HepG2 (cell line): ENCODE measurements around the gene ZDHHC3. TPM values are rescaled to one million over a fixed set of nuclear protein-coding genes. Genes with fewer than 3 reads are reported as not detected.
"Not testable (repeated sequence)": the region's sequence is repeated elsewhere in the genome, so short reads cannot be mapped to it uniquely, and the experiment has no call there.

ENCODE experiments used
- ATAC-seq: fragments of 200-7000 bp; cut with Tn5 transposase; 3 replicates; pipeline ENCODE4 v1.9.1; 2020; ENCODE audit warnings: mild to moderate bottlenecking, moderate library complexity
- BruUV-seq: library from RNA; stranded (reverse); fragments of 400-500 nt; replicated peaks from 2 replicates; lab custom pipeline; 2021; lab: Mats Ljungman, UMichigan
- CTCF ChIA-PET: fragments of 300-600 bp; formaldehyde crosslinking; extraction: SDS; loops from one replicate; lab custom pipeline; 2021; ENCODE audit warnings: low total read pairs, inconsistent platforms, low intra/inter-chr PET ratio; lab: Yijun Ruan, JAX
- POLR2A ChIA-PET: fragments of 350-600 bp; sonication (Branson Sonifier 250); formaldehyde crosslinking; loops from one replicate; lab custom pipeline; 2020; ENCODE audit warnings: antibody characterized with exemption, inconsistent platforms; lab: Yijun Ruan, JAX
- DNase-seq: peaks from one replicate; pipeline ENCODE4 v3.0.0-alpha.2; 2015; ENCODE audit warnings: low spot score
- FAIRE-seq: peaks from 3 replicates; lab custom pipeline; 2011; peaks lifted over from hg19 to GRCh38; lab: Jason Lieb, UNC
- H2AFZ ChIP-seq: one replicate; pipeline ENCODE4 v1.6.1; 2011; ENCODE audit warnings: low read length, inconsistent platforms
- H3K27ac ChIP-seq: fragments of 300-600 bp; 3 replicates; pipeline ENCODE4 v1.8.0; 2011; ENCODE audit warnings: mixed run types, mild to moderate bottlenecking, mixed read lengths, low read length, inconsistent platforms; ENCODE audit not compliant: insufficient read depth; ENCODE audit errors: extremely low read length
- H3K27me3 ChIP-seq, 2 experiments: fragments of 200-600 bp in 1 of 2; 2 replicates in 1 of 2; 3 replicates in 1 of 2; pipeline versions ENCODE4 v1.6.0 to v1.8.0; 2011; ENCODE audit warnings: low read length in 2 of 2, mild to moderate bottlenecking in 2 of 2, moderate library complexity in 2 of 2, inconsistent platforms in 1 of 2; ENCODE audit not compliant: insufficient read depth in 2 of 2, control insufficient read depth in 1 of 2
- H3K36me3 ChIP-seq, 2 experiments: fragments of 200-600 bp in 1 of 2; replicated peaks in 1 of 2; 2 replicates in 1 of 2; 3 replicates in 1 of 2; pipeline versions ENCODE4 v1.5.1 to v1.8.0; 2011; ENCODE audit warnings: low read length in 2 of 2, inconsistent platforms in 1 of 2; ENCODE audit not compliant: insufficient read depth in 2 of 2, control insufficient read depth in 1 of 2
- H3K4me1 ChIP-seq: 2 replicates; pipeline ENCODE4 v1.5.1; 2012; ENCODE audit warnings: low read length, inconsistent platforms; ENCODE audit not compliant: insufficient read depth
- H3K4me2 ChIP-seq: 2 replicates; pipeline ENCODE4 v1.6.0; 2011; ENCODE audit warnings: low read depth, low read length, inconsistent platforms
- H3K4me3 ChIP-seq, 3 experiments: fragments of 200-600 bp in 1 of 3; sonication (generic), shearing (Covaris generic) in 1 of 3; replicated peaks in 1 of 3; 2 replicates each; pipeline ENCODE4 v1.5.1; 2011 to 2016; ENCODE audit warnings: low read length in 3 of 3, inconsistent platforms in 2 of 3, low read depth in 2 of 3, mild to moderate bottlenecking in 2 of 3, control low read depth in 1 of 3, mixed read lengths in 1 of 3; ENCODE audit not compliant: insufficient read depth in 1 of 3
- H3K79me2 ChIP-seq: one replicate; pipeline ENCODE4 v1.6.1; 2011; ENCODE audit warnings: low read length, inconsistent platforms; ENCODE audit not compliant: insufficient read depth
- H3K9ac ChIP-seq: 2 replicates; pipeline ENCODE4 v1.6.0; 2011; ENCODE audit warnings: mild to moderate bottlenecking, low read depth, low read length, inconsistent platforms; ENCODE audit not compliant: insufficient read depth
- H3K9me3 ChIP-seq: 2 replicates; pipeline ENCODE4 v1.5.1; 2012; ENCODE audit warnings: mild to moderate bottlenecking, low read length
- H4K20me1 ChIP-seq: 2 replicates; pipeline ENCODE4 v1.6.0; 2011; ENCODE audit warnings: inconsistent platforms, mild to moderate bottlenecking, low read length, moderate library complexity; ENCODE audit not compliant: insufficient read depth
- CEBPB ChIP-seq: IDR thresholded peaks from 2 replicates; pipeline ENCODE4 v1.6.1; 2011; ENCODE audit warnings: low read depth, low read length, improper control_type of control experiment, borderline replicate concordance
- FOXP1 ChIP-seq, 2 experiments: fragments of 450-650 bp in 1 of 2; IDR thresholded peaks; 2 replicates each; pipeline ENCODE4 v1.6.1; 2017 to 2018; ENCODE audit warnings: antibody characterized with exemption in 1 of 2
- HDAC2 ChIP-seq: sonication (generic); formaldehyde crosslinking; IDR thresholded peaks from 2 replicates; pipeline ENCODE4 v1.4.0; 2020; ENCODE audit warnings: missing genetic modification reagents
- MED13 ChIP-seq: sonication (generic); formaldehyde crosslinking; IDR thresholded peaks from 2 replicates; pipeline ENCODE4 v1.5.0; 2020; ENCODE audit warnings: missing genetic modification reagents
- PAXIP1 ChIP-seq: sonication (generic); formaldehyde crosslinking; conservative IDR thresholded peaks from 2 replicates; pipeline ENCODE4 v1.4.0; 2020; ENCODE audit warnings: mild to moderate bottlenecking, missing genetic modification reagents, moderate library complexity
- SMAD9 ChIP-seq: sonication (generic); formaldehyde crosslinking; IDR thresholded peaks from 2 replicates; pipeline ENCODE4 v1.5.1; 2020; ENCODE audit warnings: mild to moderate bottlenecking, missing genetic modification reagents
- ZNF230 ChIP-seq: sonication (generic); formaldehyde crosslinking; IDR thresholded peaks from 2 replicates; pipeline ENCODE4 v1.4.0; 2020; ENCODE audit warnings: mild to moderate bottlenecking, missing genetic modification reagents
- ZNF253 ChIP-seq: sonication (generic); formaldehyde crosslinking; IDR thresholded peaks from 2 replicates; pipeline ENCODE4 v1.8.0; 2022; ENCODE audit warnings: mild to moderate bottlenecking, missing genetic modification reagents, borderline replicate concordance
- ZNF713 ChIP-seq: sonication (generic); formaldehyde crosslinking; IDR thresholded peaks from 2 replicates; pipeline ENCODE4 v1.4.0; 2020; ENCODE audit warnings: mild to moderate bottlenecking, missing genetic modification reagents
- ZNF773 ChIP-seq: sonication (generic); formaldehyde crosslinking; IDR thresholded peaks from 2 replicates; pipeline ENCODE4 v1.4.0; 2020; ENCODE audit warnings: missing genetic modification reagents, borderline replicate concordance
- ZNF850 ChIP-seq: sonication (generic); formaldehyde crosslinking; conservative IDR thresholded peaks from 2 replicates; pipeline ENCODE4 v1.9.0; 2021; ENCODE audit warnings: mild to moderate bottlenecking, missing genetic modification reagents
- WGBS: methylation state at CpG from one replicate; pipeline ENCODE4 v1.1.6; 2017; ENCODE audit warnings: low lambda C conversion rate; 5-methylcytosine and 5-hydroxymethylcytosine counted together
- in situ Hi-C: cut with HindIII; loops from 2 replicates; pipeline ENCODE4 v1.10.0; 2017; ENCODE audit warnings: low pct_unique_long_range_greater_than_20kb; ENCODE audit not compliant: extremely low pct_ligation_motif_present
- intact Hi-C: fragments of 100-400 bp; cut with micrococcal nuclease; formaldehyde crosslinking; loops from one replicate; pipeline ENCODE4 v1.10.0; 2022; ENCODE audit not compliant: unreplicated experiment
- polyA plus RNA-seq, 8 experiments: library from polyadenylated mRNA; depleted of rRNA in 3 of 8; stranded (reverse) in 7 of 8; unstranded in 1 of 8; fragments of >200 nt; fragmentation: Illumina TruSeq in 4 of 8; extraction: Trizol in 4 of 8; gene quantifications; 2 replicates each; pipeline versions ENCODE4 v1.2.1 to v1.2.3, GENCODE V29; 2011 to 2016; ENCODE audit warnings: low read depth in 4 of 8, missing spikeins in 1 of 8, mixed read lengths in 1 of 8; ENCODE audit not compliant: insufficient read depth in 1 of 8
- total RNA-seq, 5 experiments: library from RNA; depleted of rRNA; stranded (reverse); fragments of >200 nt; fragmentation: Illumina TruSeq; extraction: Trizol; gene quantifications; 2 replicates each; pipeline ENCODE4 v1.2.3, GENCODE V29; 2016; ENCODE audit warnings: low read depth in 1 of 5
- TF ChIP-seq, protein P1 (sequence below): sonication (generic); formaldehyde crosslinking; IDR thresholded peaks from 2 replicates; pipeline ENCODE4 v1.9.0; 2021; ENCODE audit warnings: missing genetic modification reagents, mild to moderate bottlenecking, borderline replicate concordance

The ZDHHC3 gene
- total and polyA plus RNA-seq, 2 of the 13 experiments (the other 11 are each of a cell fraction or from before 2014, with no cell fraction given): 44.1 to 65.7 TPM

DNA sequence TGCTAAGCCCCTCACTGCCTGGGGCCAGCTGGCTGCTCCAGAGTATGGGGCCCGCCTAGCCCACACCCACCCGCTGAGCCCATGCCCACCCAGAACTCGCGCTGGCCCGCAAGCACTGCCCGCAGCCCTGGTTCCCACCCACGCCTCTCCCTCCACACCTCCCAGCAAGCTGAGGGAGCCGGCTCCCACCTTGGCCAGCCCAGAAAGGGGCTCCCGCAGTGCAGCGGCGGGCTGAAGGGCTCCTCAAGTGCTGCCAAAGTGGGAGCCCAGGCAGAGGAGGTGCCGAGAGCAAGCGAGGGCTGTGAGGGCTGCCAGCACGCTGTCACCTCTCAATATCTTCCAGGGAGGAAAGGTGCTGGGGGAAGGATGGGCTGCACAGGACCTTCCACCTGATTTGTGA lies 10.4 kb upstream of the ZDHHC3 start:
- intact Hi-C loops, in situ Hi-C loops, BruUV-seq, ATAC-seq, CTCF ChIA-PET, H2AFZ ChIP-seq, H3K9me3 ChIP-seq, DNase-seq, H3K9ac ChIP-seq, H3K27me3 ChIP-seq, H3K4me2 ChIP-seq, H3K4me3 ChIP-seq, FAIRE-seq, H3K27ac ChIP-seq: not testable (repeated sequence)
- peaks cover 61% of the 10 kb centered on the region for H3K79me2 ChIP-seq
- 99% methylated on average over 13 of the region's 14 CpGs for WGBS
- H3K4me1 ChIP-seq: peaks cover 32% of the 10 kb centered on the region
- peaks cover 20% of the 10 kb centered on the region for H4K20me1 ChIP-seq
- peaks cover 15 to 30% of the 10 kb centered on the region in 2 experiments for H3K36me3 ChIP-seq
- TF ChIP-seq ZNF850 (CRISPR knock-in tag): peak; percentile 96
- POLR2A ChIA-PET: interaction anchor here (1.9 kb wide), 1 partner anchor 10 kb away, joined by 5 read pairs; the partner anchor contains the start of genes EXOSC7 and ZDHHC3

DNA sequence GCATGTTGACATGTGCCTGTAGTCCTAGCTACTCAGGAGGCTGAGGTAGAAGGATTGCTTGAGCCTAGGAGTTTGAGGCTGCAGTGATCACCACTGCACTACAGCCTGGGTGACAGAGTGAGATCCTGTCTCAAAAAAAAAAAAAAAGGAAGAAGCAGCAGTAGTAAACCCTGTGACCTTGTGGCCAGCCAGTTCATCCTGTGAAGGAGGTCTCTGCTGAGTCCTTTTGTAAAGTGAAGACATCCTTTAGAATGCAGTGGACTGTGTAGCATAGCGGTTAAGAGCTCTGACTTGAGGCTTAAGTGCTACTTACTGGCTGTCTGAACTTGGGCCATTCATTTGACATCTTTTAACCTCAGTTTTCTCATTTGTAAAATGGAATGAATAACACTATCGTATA lies 8.4 kb upstream of the ZDHHC3 start:
- Histone ChIP-seq H3K9me3 (no peaks in the 10 kb centered on the region), H2AFZ (no peak overlapping the region)
- no peak for DNase-seq
- TF ChIP-seq MED13 (no peak), FOXP1 (IDR thresholded peaks at IDR 0.05) (no peak), FOXP1 (CRISPR knock-in tag; IDR thresholded peaks at IDR 0.05) (no peak), ZNF230 (CRISPR knock-in tag) (no peak), CEBPB (no peak), PAXIP1 (CRISPR knock-in tag) (no peak), ZNF773 (CRISPR knock-in tag) (no peak), HDAC2 (no peak), ZNF713 (CRISPR knock-in tag) (no peak), SMAD9 (CRISPR knock-in tag) (no peak), ZNF253 (CRISPR knock-in tag) (no peak)
- TF ChIP-seq, protein P1, sequence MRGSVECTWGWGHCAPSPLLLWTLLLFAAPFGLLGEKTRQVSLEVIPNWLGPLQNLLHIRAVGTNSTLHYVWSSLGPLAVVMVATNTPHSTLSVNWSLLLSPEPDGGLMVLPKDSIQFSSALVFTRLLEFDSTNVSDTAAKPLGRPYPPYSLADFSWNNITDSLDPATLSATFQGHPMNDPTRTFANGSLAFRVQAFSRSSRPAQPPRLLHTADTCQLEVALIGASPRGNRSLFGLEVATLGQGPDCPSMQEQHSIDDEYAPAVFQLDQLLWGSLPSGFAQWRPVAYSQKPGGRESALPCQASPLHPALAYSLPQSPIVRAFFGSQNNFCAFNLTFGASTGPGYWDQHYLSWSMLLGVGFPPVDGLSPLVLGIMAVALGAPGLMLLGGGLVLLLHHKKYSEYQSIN (CRISPR knock-in tag): no peak
- TF ChIP-seq, all 625 proteins: peak for 0
- no peak overlapping the region for H3K4me3 ChIP-seq
- ChIA-PET CTCF (no interaction called here), POLR2A (interaction anchor here (1.9 kb wide), 1 partner anchor 8 kb away, joined by 5 read pairs; the partner anchor contains the start of genes EXOSC7 and ZDHHC3)
- in situ Hi-C loops (no loop called here), intact Hi-C loops (no loop called here)
- H3K79me2 ChIP-seq: peaks cover 79% of the 10 kb centered on the region
- no TSS peak for BruUV-seq
- no peak overlapping the region for H3K27ac ChIP-seq
- H3K36me3 ChIP-seq: peaks cover 4 to 10% of the 10 kb centered on the region in 2 experiments; a peak in 4 of 5 replicates
- FAIRE-seq: no peak
- no peak overlapping the region for H3K9ac ChIP-seq
- H3K4me2 ChIP-seq: no peak overlapping the region
- WGBS: 95% methylated on average over 2 of the region's 2 CpGs
- peaks cover 47% of the 10 kb centered on the region for H3K4me1 ChIP-seq
- H3K27me3 ChIP-seq: no peaks in the 10 kb centered on the region
- ATAC-seq: no peak
- peaks cover 20% of the 10 kb centered on the region for H4K20me1 ChIP-seq
